Mesendoderm (in vitro differentiated cells): Measurements from ENCODE around the gene GPD1L.

ENCODE experiments used
- DNase-seq: peaks from one replicate; pipeline ENCODE4 v3.0.0; 2013
- H2AK5ac ChIP-seq: 2 replicates; pipeline ENCODE4 v1.6.1; 2013; ENCODE audit warnings: low read length, inconsistent platforms
- H2BK120ac ChIP-seq: 2 replicates; pipeline ENCODE4 v1.6.1; 2013; ENCODE audit warnings: low read depth, mild to moderate bottlenecking, low read length, moderate library complexity, mixed read lengths
- H2BK15ac ChIP-seq: replicated peaks from 2 replicates; pipeline ENCODE4 v1.6.1; 2013; ENCODE audit warnings: low read depth, mild to moderate bottlenecking, moderate library complexity
- H2BK5ac ChIP-seq: 2 replicates; pipeline ENCODE4 v1.6.1; 2013; ENCODE audit warnings: low read length, inconsistent platforms
- H3K18ac ChIP-seq: 2 replicates; pipeline ENCODE4 v1.6.1; 2013; ENCODE audit warnings: mild to moderate bottlenecking, low read length, mixed read lengths
- H3K23ac ChIP-seq: one replicate; pipeline ENCODE4 v1.6.1; 2013; ENCODE audit warnings: low read length
- H3K27ac ChIP-seq: 2 replicates; pipeline ENCODE4 v1.5.1; 2013; ENCODE audit warnings: low read depth, mild to moderate bottlenecking, inconsistent platforms, low read length, moderate library complexity
- H3K27me3 ChIP-seq: 2 replicates; pipeline ENCODE4 v1.6.1; 2013; ENCODE audit warnings: low read length, control low read depth, mild to moderate bottlenecking, inconsistent platforms; ENCODE audit not compliant: insufficient read depth, poor library complexity
- H3K36me3 ChIP-seq: 2 replicates; pipeline ENCODE4 v1.6.1; 2013; ENCODE audit warnings: low read length, inconsistent platforms; ENCODE audit not compliant: control insufficient read depth, insufficient read depth
- H3K4ac ChIP-seq: one replicate; pipeline ENCODE4 v1.6.1; 2013; ENCODE audit warnings: low read depth, mild to moderate bottlenecking, low read length, moderate library complexity
- H3K4me1 ChIP-seq: 2 replicates; pipeline ENCODE4 v1.6.1; 2013; ENCODE audit warnings: low read depth, low read length, inconsistent platforms; ENCODE audit not compliant: control insufficient read depth
- H3K4me2 ChIP-seq: 2 replicates; pipeline ENCODE4 v1.6.1; 2013; ENCODE audit warnings: low read length
- H3K4me3 ChIP-seq: 2 replicates; pipeline ENCODE4 v1.5.1; 2013; ENCODE audit warnings: mild to moderate bottlenecking, low read length
- H3K56ac ChIP-seq: one replicate; pipeline ENCODE4 v1.6.1; 2013; ENCODE audit warnings: low read length
- H3K79me1 ChIP-seq: 2 replicates; pipeline ENCODE4 v1.6.1; 2013; ENCODE audit warnings: low read length, inconsistent platforms
- H3K79me2 ChIP-seq: 2 replicates; pipeline ENCODE4 v1.6.1; 2013; ENCODE audit warnings: mild to moderate bottlenecking, low read length; ENCODE audit not compliant: control insufficient read depth, insufficient read depth
- H3K9ac ChIP-seq: 2 replicates; pipeline ENCODE4 v1.6.1; 2013; ENCODE audit warnings: low read length, inconsistent platforms
- H4K5ac ChIP-seq: one replicate; pipeline ENCODE4 v1.6.1; 2013; ENCODE audit warnings: low read length
- H4K8ac ChIP-seq: one replicate; pipeline ENCODE4 v1.6.1; 2013; ENCODE audit warnings: low read depth, mild to moderate bottlenecking, control low read depth, low read length, moderate library complexity
- WGBS: extraction: QIAGEN DNeasy Blood & Tissue Kit; methylation state at CpG from one replicate; pipeline ENCODE4 v1.1.7; 2013; ENCODE audit warnings: low lambda C conversion rate, missing lambda C conversion rate; ENCODE audit not compliant: insufficient coverage; ENCODE audit errors: extremely low coverage; 5-methylcytosine and 5-hydroxymethylcytosine counted together

The GPD1L gene

GRCh38 chr3:32194653-32195052, 88.2 kb downstream of the GPD1L start:
- no peaks in the 10 kb centered on the region for H3K79me2 ChIP-seq
- no peak overlapping the region for H2BK5ac ChIP-seq
- H3K27ac ChIP-seq: no peak overlapping the region
- H3K4ac ChIP-seq: no peak overlapping the region
- H3K79me1 ChIP-seq: no peaks in the 10 kb centered on the region
- H3K4me2 ChIP-seq: no peak overlapping the region
- no peak for DNase-seq
- H3K56ac ChIP-seq: no peak overlapping the region
- no CpG with 5 or more reads among the region's 1 CpG for WGBS
- H3K23ac ChIP-seq: no peak overlapping the region
- no peak overlapping the region for H4K5ac ChIP-seq
- H2BK120ac ChIP-seq: no peak overlapping the region
- no peak overlapping the region for H3K9ac ChIP-seq
- no peaks in the 10 kb centered on the region for H3K4me1 ChIP-seq
- no peak overlapping the region for H3K18ac ChIP-seq
- no peak overlapping the region for H3K4me3 ChIP-seq
- no peak overlapping the region for H4K8ac ChIP-seq
- H3K36me3 ChIP-seq: no peaks in the 10 kb centered on the region
- H2AK5ac ChIP-seq: no peak overlapping the region
- H2BK15ac ChIP-seq: no peak overlapping the region
- no peaks in the 10 kb centered on the region for H3K27me3 ChIP-seq

GRCh38 chr3:32195995-32196540, 89.6 kb downstream of the GPD1L start:
- Histone ChIP-seq H3K4ac (no peak overlapping the region), H3K27me3 (no peaks in the 10 kb centered on the region), H2BK15ac (no peak overlapping the region), H3K18ac (no peak overlapping the region), H3K27ac (no peak overlapping the region), H2AK5ac (no peak overlapping the region), H3K4me3 (no peak overlapping the region), H3K4me1 (no peaks in the 10 kb centered on the region), H3K56ac (no peak overlapping the region), H3K79me2 (no peaks in the 10 kb centered on the region), H4K8ac (no peak overlapping the region), H3K36me3 (no peaks in the 10 kb centered on the region), H2BK5ac (no peak overlapping the region), H3K4me2 (no peak overlapping the region), H3K23ac (no peak overlapping the region), H4K5ac (no peak overlapping the region), H3K9ac (no peak overlapping the region), H2BK120ac (no peak overlapping the region), H3K79me1 (no peaks in the 10 kb centered on the region)
- no CpG with 5 or more reads among the region's 4 CpGs for WGBS
- DNase-seq: no peak

GRCh38 chr3:32197991-32198390, 91.6 kb downstream of the GPD1L start:
- no peaks in the 10 kb centered on the region for H3K27me3 ChIP-seq
- no peak overlapping the region for H3K4ac ChIP-seq
- no CpG with 5 or more reads among the region's 1 CpG for WGBS
- no peak overlapping the region for H3K27ac ChIP-seq
- no peaks in the 10 kb centered on the region for H3K79me1 ChIP-seq
- H3K56ac ChIP-seq: no peak overlapping the region
- no peak overlapping the region for H2AK5ac ChIP-seq
- H2BK15ac ChIP-seq: no peak overlapping the region
- H3K36me3 ChIP-seq: no peaks in the 10 kb centered on the region
- no peak overlapping the region for H4K8ac ChIP-seq
- H2BK5ac ChIP-seq: no peak overlapping the region
- no peak overlapping the region for H3K9ac ChIP-seq
- no peak overlapping the region for H3K4me2 ChIP-seq
- no peak overlapping the region for H4K5ac ChIP-seq
- no peak overlapping the region for H3K4me3 ChIP-seq
- H3K23ac ChIP-seq: no peak overlapping the region
- H2BK120ac ChIP-seq: no peak overlapping the region
- H3K18ac ChIP-seq: no peak overlapping the region
- H3K79me2 ChIP-seq: no peaks in the 10 kb centered on the region
- no peaks in the 10 kb centered on the region for H3K4me1 ChIP-seq
- no peak for DNase-seq

GRCh38 chr3:32198714-32199113, 92.3 kb downstream of the GPD1L start:
- DNase-seq: no peak
- H3K56ac ChIP-seq: no peak overlapping the region

GRCh38 chr3:32200490-32200889, 94.1 kb downstream of the GPD1L start:
- DNase-seq: no peak
- Histone ChIP-seq H4K5ac (no peak overlapping the region), H2BK5ac (no peak overlapping the region), H3K9ac (no peak overlapping the region), H3K4me1 (no peaks in the 10 kb centered on the region), H3K4me2 (no peak overlapping the region), H3K4me3 (no peak overlapping the region), H3K36me3 (no peaks in the 10 kb centered on the region), H3K18ac (no peak overlapping the region), H3K23ac (no peak overlapping the region), H4K8ac (no peak overlapping the region), H2AK5ac (no peak overlapping the region), H3K27me3 (no peaks in the 10 kb centered on the region), H3K4ac (no peak overlapping the region), H2BK15ac (no peak overlapping the region), H3K79me2 (no peaks in the 10 kb centered on the region), H3K27ac (no peak overlapping the region), H2BK120ac (no peak overlapping the region), H3K79me1 (no peaks in the 10 kb centered on the region), H3K56ac (no peak overlapping the region)
- no CpG with 5 or more reads among the region's 7 CpGs for WGBS

More at GRCh38 chr3:32198714-32199113, 92.3 kb downstream of the GPD1L start:
- Histone ChIP-seq H3K79me1 (no peaks in the 10 kb centered on the region), H3K36me3 (no peaks in the 10 kb centered on the region), H3K27me3 (no peaks in the 10 kb centered on the region), H2AK5ac (no peak overlapping the region), H3K79me2 (no peaks in the 10 kb centered on the region), H3K23ac (no peak overlapping the region), H4K5ac (no peak overlapping the region), H3K27ac (no peak overlapping the region), H3K4me3 (no peak overlapping the region), H3K4me1 (no peaks in the 10 kb centered on the region), H3K4ac (no peak overlapping the region), H3K4me2 (no peak overlapping the region), H3K18ac (no peak overlapping the region), H2BK120ac (no peak overlapping the region), H2BK5ac (no peak overlapping the region), H4K8ac (no peak overlapping the region), H2BK15ac (no peak overlapping the region), H3K9ac (no peak overlapping the region)
- no CpG with 5 or more reads among the region's 3 CpGs for WGBS
